ENCODE data around the gene GUCY1A1.
A peak's percentile ranks its signal among the peaks of the same experiment; 100 is the strongest.

The GUCY1A1 gene

DNA sequence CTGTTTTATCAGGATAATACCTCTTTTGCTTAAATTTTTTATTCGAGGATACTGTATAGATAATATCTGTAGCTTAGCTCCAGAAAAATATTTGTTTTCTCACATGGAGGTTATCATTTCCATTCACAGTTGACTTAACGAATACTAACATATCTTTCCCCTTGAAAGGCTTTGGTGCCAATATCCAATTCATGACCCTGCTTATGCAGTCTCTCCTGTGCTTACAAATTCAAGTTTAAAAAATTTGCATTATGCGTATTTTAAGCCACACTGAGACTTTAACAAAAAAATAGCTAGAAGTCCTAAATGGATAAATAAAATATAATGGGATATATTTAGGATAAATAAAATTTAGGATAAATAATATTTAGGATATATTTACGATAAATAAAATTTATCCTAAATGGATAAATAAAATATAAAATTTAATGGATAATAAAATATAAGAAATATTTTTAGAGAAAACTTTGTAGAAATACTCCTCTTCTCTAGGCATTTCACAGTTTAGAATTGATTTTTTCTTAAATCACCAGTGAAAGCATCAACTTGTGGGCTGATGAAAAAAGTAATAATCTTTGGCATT, 114.7 kb downstream of the GUCY1A1 start:
- FAIRE-seq = peak; percentile 90

Data from endometrium (tissue), 2 donors.